ENCODE results near the gene FAM50A.

The FAM50A gene

GRCh38 chrX:154403858-154404257 is 40.1 kb upstream of the FAM50A start:
- no peak overlapping the region for H3K27ac Mint-ChIP-seq
- no peak for DNase-seq
- H3K4me1 Mint-ChIP-seq (ENCODE audit: low read depth), result peaks cover 9% of the 10 kb centered on the region
- H3K9me3 Mint-ChIP-seq, result no peaks in the 10 kb centered on the region
- no peak overlapping the region for H3K4me3 Mint-ChIP-seq
- H3K36me3 Mint-ChIP-seq (ENCODE audit: low read depth), result peaks cover 35% of the 10 kb centered on the region
- H3K27me3 Mint-ChIP-seq, result peaks cover 10% of the 10 kb centered on the region

GRCh38 chrX:154404625-154405192 is 39.2 kb upstream of the FAM50A start:
- no peaks in the 10 kb centered on the region for H3K9me3 Mint-ChIP-seq
- no peak for DNase-seq
- peaks cover 11% of the 10 kb centered on the region for H3K27me3 Mint-ChIP-seq
- H3K36me3 Mint-ChIP-seq (ENCODE audit: low read depth), result peaks cover 30% of the 10 kb centered on the region
- H3K27ac Mint-ChIP-seq, result no peak overlapping the region
- H3K4me3 Mint-ChIP-seq, result no peak overlapping the region
- peaks cover 12% of the 10 kb centered on the region for H3K4me1 Mint-ChIP-seq (ENCODE audit: low read depth)

GRCh38 chrX:154408659-154409221 is 35.2 kb upstream of the FAM50A start:
- Mint-ChIP-seq H3K4me1 (ENCODE audit: low read depth) (peaks cover 14% of the 10 kb centered on the region), H3K4me3 (peak overlapping the region; percentile 71), H3K36me3 (ENCODE audit: low read depth) (peaks cover 18% of the 10 kb centered on the region), H3K27me3 (peaks cover 12% of the 10 kb centered on the region), H3K9me3 (no peaks in the 10 kb centered on the region), H3K27ac (peak overlapping the region; percentile 75)
- no peak for DNase-seq

- H3K27me3 Mint-ChIP-seq, result peaks cover 15% of the 10 kb centered on the region
- peak within 1 kb of the TSS; percentile 75 for H3K27ac Mint-ChIP-seq
- H3K36me3 Mint-ChIP-seq (ENCODE audit: low read depth), result peaks cover 21% of the 10 kb centered on the region
- H3K9me3 Mint-ChIP-seq, result no peaks in the 10 kb centered on the region
- peak; percentile 50 for DNase-seq
- H3K4me3 Mint-ChIP-seq, result peak within 1 kb of the TSS; percentile 71
- H3K4me1 Mint-ChIP-seq (ENCODE audit: low read depth), result peaks cover 14% of the 10 kb centered on the region
These were observed 34.6 kb upstream of the FAM50A start, which contains the start of gene DNASE1L1 for GRCh38 chrX:154409222-154409871. Gene DNASE1L1, minus strand, starts transcription at chrX:154409254. Its CDS starts 3,686 bp downstream, at chrX:154405568.

- H3K27me3 Mint-ChIP-seq, result peaks cover 15% of the 10 kb centered on the region
- H3K27ac Mint-ChIP-seq, result peak overlapping the region; percentile 56
- peaks cover 28% of the 10 kb centered on the region for H3K36me3 Mint-ChIP-seq (ENCODE audit: low read depth)
- peak overlapping the region; percentile 92 for H3K4me3 Mint-ChIP-seq
- peaks cover 14% of the 10 kb centered on the region for H3K4me1 Mint-ChIP-seq (ENCODE audit: low read depth)
- peak; percentile 71 for DNase-seq
- H3K9me3 Mint-ChIP-seq, result no peaks in the 10 kb centered on the region
These were observed 32.0 kb upstream of the FAM50A start for GRCh38 chrX:154411981-154412340.

GRCh38 chrX:154412468-154412867 is 31.5 kb upstream of the FAM50A start:
- Mint-ChIP-seq H3K4me1 (ENCODE audit: low read depth) (peaks cover 14% of the 10 kb centered on the region), H3K27me3 (peaks cover 15% of the 10 kb centered on the region), H3K9me3 (no peaks in the 10 kb centered on the region), H3K36me3 (ENCODE audit: low read depth) (peaks cover 28% of the 10 kb centered on the region), H3K27ac (peak overlapping the region; percentile 56), H3K4me3 (peak overlapping the region; percentile 92)
- DNase-seq, result peak; percentile 44

GRCh38 chrX:154413142-154413541 is 30.8 kb upstream of the FAM50A start:
- Mint-ChIP-seq H3K4me1 (ENCODE audit: low read depth) (peaks cover 14% of the 10 kb centered on the region), H3K27ac (peak overlapping the region; percentile 56), H3K4me3 (peak overlapping the region; percentile 92), H3K36me3 (ENCODE audit: low read depth) (peaks cover 28% of the 10 kb centered on the region), H3K27me3 (peaks cover 15% of the 10 kb centered on the region), H3K9me3 (no peaks in the 10 kb centered on the region)
- DNase-seq, result no peak

GRCh38 chrX:154417157-154417556 is 26.8 kb upstream of the FAM50A start:
- Mint-ChIP-seq H3K9me3 (no peaks in the 10 kb centered on the region), H3K4me3 (no peak overlapping the region), H3K4me1 (ENCODE audit: low read depth) (peaks cover 8% of the 10 kb centered on the region), H3K27me3 (peaks cover 3% of the 10 kb centered on the region), H3K36me3 (ENCODE audit: low read depth) (peaks cover 32% of the 10 kb centered on the region), H3K27ac (no peak overlapping the region)
- DNase-seq, result no peak

GRCh38 chrX:154419189-154419588 is 24.8 kb upstream of the FAM50A start:
- Mint-ChIP-seq H3K27me3 (no peaks in the 10 kb centered on the region), H3K4me1 (ENCODE audit: low read depth) (peaks cover 3% of the 10 kb centered on the region), H3K4me3 (no peak overlapping the region), H3K36me3 (ENCODE audit: low read depth) (peaks cover 22% of the 10 kb centered on the region), H3K9me3 (no peaks in the 10 kb centered on the region), H3K27ac (no peak overlapping the region)
- DNase-seq, result no peak

GRCh38 chrX:154419688-154420401 is 24.1 kb upstream of the FAM50A start:
- peaks cover 3% of the 10 kb centered on the region for H3K4me1 Mint-ChIP-seq (ENCODE audit: low read depth)
- peaks cover 22% of the 10 kb centered on the region for H3K36me3 Mint-ChIP-seq (ENCODE audit: low read depth)
- no peak overlapping the region for H3K4me3 Mint-ChIP-seq
- no peaks in the 10 kb centered on the region for H3K27me3 Mint-ChIP-seq
- no peak overlapping the region for H3K27ac Mint-ChIP-seq
- no peak for DNase-seq
- H3K9me3 Mint-ChIP-seq, result no peaks in the 10 kb centered on the region

- Mint-ChIP-seq H3K4me1 (ENCODE audit: low read depth) (peaks cover 3% of the 10 kb centered on the region), H3K4me3 (no peak overlapping the region), H3K27ac (no peak overlapping the region), H3K36me3 (ENCODE audit: low read depth) (peaks cover 19% of the 10 kb centered on the region), H3K9me3 (no peaks in the 10 kb centered on the region), H3K27me3 (no peaks in the 10 kb centered on the region)
- no peak for DNase-seq
These were observed 23.6 kb upstream of the FAM50A start for GRCh38 chrX:154420402-154420756.

- Mint-ChIP-seq H3K4me3 (peak overlapping the region; percentile 79), H3K27me3 (peaks cover 7% of the 10 kb centered on the region), H3K9me3 (no peaks in the 10 kb centered on the region), H3K36me3 (ENCODE audit: low read depth) (peaks cover 5% of the 10 kb centered on the region), H3K4me1 (ENCODE audit: low read depth) (peaks cover 24% of the 10 kb centered on the region), H3K27ac (peak overlapping the region; percentile 77)
- no peak for DNase-seq
These were observed 16.8 kb upstream of the FAM50A start for GRCh38 chrX:154426916-154427770.

GRCh38 chrX:154428176-154429171 is 15.5 kb upstream of the FAM50A start, which contains the start of gene ATP6AP1:
Gene ATP6AP1, plus strand, starts transcription at chrX:154428677. Its CDS starts 16 bp downstream, at chrX:154428693.
- H3K27ac Mint-ChIP-seq, result peak within 1 kb of the TSS; percentile 77
- DNase-seq, result peak; percentile 88
- H3K27me3 Mint-ChIP-seq, result peaks cover 11% of the 10 kb centered on the region
- H3K4me1 Mint-ChIP-seq (ENCODE audit: low read depth), result peaks cover 24% of the 10 kb centered on the region
- peaks cover 19% of the 10 kb centered on the region for H3K36me3 Mint-ChIP-seq (ENCODE audit: low read depth)
- no peaks in the 10 kb centered on the region for H3K9me3 Mint-ChIP-seq
- peak within 1 kb of the TSS; percentile 79 for H3K4me3 Mint-ChIP-seq
